ENCODE measurements around the gene DLG1.
"Not testable (repeated sequence)": the region's sequence is repeated elsewhere in the genome, so short reads cannot be mapped to it uniquely, and the experiment has no call there.

The DLG1 gene

GRCh38 chr3:197042539-197042938 lies 255.9 kb downstream of the DLG1 start:
- Histone ChIP-seq H3K4me3 (replicated peaks; ENCODE audit: low read depth, low read length) (no peak overlapping the region), H3K36me3 (ENCODE audit: control insufficient read depth, insufficient read depth, low read length) (peaks cover 3% of the 10 kb centered on the region), H3K27me3 (replicated peaks; ENCODE audit: control insufficient read depth, insufficient read depth, low read length) (no peaks in the 10 kb centered on the region)
- no peak for DNase-seq (ENCODE audit: extremely low read depth, insufficient read length)
- TF ChIP-seq CTCF (IDR thresholded peaks at IDR 0.05; ENCODE audit: insufficient read depth, low read length, poor library complexity, severe bottlenecking) = no peak

GRCh38 chr3:197041875-197042488 lies 256.4 kb downstream of the DLG1 start:
- no peaks in the 10 kb centered on the region for H3K27me3 ChIP-seq (replicated peaks; ENCODE audit: control insufficient read depth, insufficient read depth, low read length)
- TF ChIP-seq CTCF (IDR thresholded peaks at IDR 0.05; ENCODE audit: insufficient read depth, low read length, poor library complexity, severe bottlenecking) = no peak
- peaks cover 3% of the 10 kb centered on the region for H3K36me3 ChIP-seq (ENCODE audit: control insufficient read depth, insufficient read depth, low read length)
- H3K4me3 ChIP-seq (replicated peaks; ENCODE audit: low read depth, low read length) = no peak overlapping the region
- no peak for DNase-seq (ENCODE audit: extremely low read depth, insufficient read length)

- no peaks in the 10 kb centered on the region for H3K27me3 ChIP-seq (replicated peaks; ENCODE audit: control insufficient read depth, insufficient read depth, low read length)
- no peak for DNase-seq (ENCODE audit: extremely low read depth, insufficient read length)
- TF ChIP-seq CTCF (IDR thresholded peaks at IDR 0.05; ENCODE audit: insufficient read depth, low read length, poor library complexity, severe bottlenecking) = no peak
Measured at GRCh38 chr3:197040658-197041057, 257.8 kb downstream of the DLG1 start.

GRCh38 chr3:197038679-197039462 lies 259.5 kb downstream of the DLG1 start:
- no peak for TF ChIP-seq CTCF (IDR thresholded peaks at IDR 0.05; ENCODE audit: insufficient read depth, low read length, poor library complexity, severe bottlenecking)
- DNase-seq (ENCODE audit: extremely low read depth, insufficient read length) = no peak
- no peak overlapping the region for H3K4me3 ChIP-seq (replicated peaks; ENCODE audit: low read depth, low read length)
- H3K36me3 ChIP-seq (ENCODE audit: control insufficient read depth, insufficient read depth, low read length) = no peaks in the 10 kb centered on the region; the same call in 1 of the 2 replicates
- no peaks in the 10 kb centered on the region for H3K27me3 ChIP-seq (replicated peaks; ENCODE audit: control insufficient read depth, insufficient read depth, low read length)

More at GRCh38 chr3:197040658-197041057, 257.8 kb downstream of the DLG1 start:
- peaks cover 1% of the 10 kb centered on the region; the same call in 1 of the 2 replicates for H3K36me3 ChIP-seq (ENCODE audit: control insufficient read depth, insufficient read depth, low read length)
- no peak overlapping the region for H3K4me3 ChIP-seq (replicated peaks; ENCODE audit: low read depth, low read length)

- Histone ChIP-seq H3K27me3 (replicated peaks; ENCODE audit: control insufficient read depth, insufficient read depth, low read length) (no peaks in the 10 kb centered on the region), H3K36me3 (ENCODE audit: control insufficient read depth, insufficient read depth, low read length) (no peaks in the 10 kb centered on the region), H3K4me3 (replicated peaks; ENCODE audit: low read depth, low read length) (no peak overlapping the region)
- DNase-seq (ENCODE audit: extremely low read depth, insufficient read length) = no peak
- TF ChIP-seq CTCF (IDR thresholded peaks at IDR 0.05; ENCODE audit: insufficient read depth, low read length, poor library complexity, severe bottlenecking) = no peak
Measured at GRCh38 chr3:197035577-197035976, 262.8 kb downstream of the DLG1 start.

GRCh38 chr3:197034778-197035177 lies 263.6 kb downstream of the DLG1 start:
- not testable (repeated sequence) for H3K4me3 ChIP-seq (replicated peaks; ENCODE audit: low read depth, low read length); H3K36me3 ChIP-seq (ENCODE audit: control insufficient read depth, insufficient read depth, low read length); H3K27me3 ChIP-seq (replicated peaks; ENCODE audit: control insufficient read depth, insufficient read depth, low read length); DNase-seq (ENCODE audit: extremely low read depth, insufficient read length)

- not testable (repeated sequence) for DNase-seq (ENCODE audit: extremely low read depth, insufficient read length); H3K36me3 ChIP-seq (ENCODE audit: control insufficient read depth, insufficient read depth, low read length); H3K4me3 ChIP-seq (replicated peaks; ENCODE audit: low read depth, low read length); H3K27me3 ChIP-seq (replicated peaks; ENCODE audit: control insufficient read depth, insufficient read depth, low read length)
Measured at GRCh38 chr3:197033764-197034163, 264.6 kb downstream of the DLG1 start.

Measured in GM06990 (cell line).